ENCODE data around the gene MAT2B.
A peak's percentile ranks its signal among the peaks of the same experiment; 100 is the strongest.

Gene MAT2B

DNA sequence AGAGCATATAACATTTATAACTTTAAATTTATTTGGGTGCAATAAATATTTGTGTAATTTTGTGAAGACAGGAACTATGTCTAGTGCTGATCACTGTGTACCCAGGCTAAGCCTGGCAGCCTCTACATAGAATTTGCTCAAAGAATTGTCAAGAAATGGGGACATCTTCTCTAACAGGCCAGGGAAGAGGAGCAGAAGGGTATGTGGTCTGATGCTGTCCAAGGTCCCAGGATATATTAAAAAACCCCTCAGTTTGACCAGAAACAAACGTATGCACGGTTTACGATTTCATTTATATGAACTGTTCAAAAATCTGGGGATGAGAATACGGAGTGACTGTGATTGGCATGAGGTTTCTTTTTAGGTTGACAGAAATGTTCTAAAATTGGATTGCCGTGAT lies 55.9 kb downstream of the MAT2B start:
- no peak for TF ChIP-seq ZNF274 (IDR thresholded peaks at IDR 0.05; ENCODE audit: low read depth, low read length)
- H3K4me3 ChIP-seq (ENCODE audit: low read length) = no peak overlapping the region

DNA sequence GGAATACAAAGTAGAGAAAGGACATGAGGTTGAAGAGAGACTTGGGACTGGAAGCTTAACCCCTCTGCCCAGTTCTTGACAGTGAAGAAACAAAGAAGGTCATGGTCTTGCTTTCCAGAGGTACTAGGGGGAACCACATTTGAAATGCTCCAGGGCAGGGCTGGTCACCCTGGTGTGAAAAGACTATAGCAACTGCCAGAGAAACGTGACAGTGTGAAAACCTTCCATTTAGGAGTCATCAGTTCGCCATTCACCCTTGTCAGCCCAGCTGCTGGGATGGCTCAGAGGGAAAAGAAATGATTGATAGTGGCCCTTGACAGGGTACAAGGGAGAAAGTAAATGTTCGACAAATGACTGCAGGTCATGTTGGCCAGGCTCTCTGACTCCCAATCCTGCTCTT lies 56.7 kb downstream of the MAT2B start:
- H3K4me3 ChIP-seq (ENCODE audit: low read length) = no peak overlapping the region
- TF ChIP-seq ZNF274 (IDR thresholded peaks at IDR 0.05; ENCODE audit: low read depth, low read length) = no peak

DNA sequence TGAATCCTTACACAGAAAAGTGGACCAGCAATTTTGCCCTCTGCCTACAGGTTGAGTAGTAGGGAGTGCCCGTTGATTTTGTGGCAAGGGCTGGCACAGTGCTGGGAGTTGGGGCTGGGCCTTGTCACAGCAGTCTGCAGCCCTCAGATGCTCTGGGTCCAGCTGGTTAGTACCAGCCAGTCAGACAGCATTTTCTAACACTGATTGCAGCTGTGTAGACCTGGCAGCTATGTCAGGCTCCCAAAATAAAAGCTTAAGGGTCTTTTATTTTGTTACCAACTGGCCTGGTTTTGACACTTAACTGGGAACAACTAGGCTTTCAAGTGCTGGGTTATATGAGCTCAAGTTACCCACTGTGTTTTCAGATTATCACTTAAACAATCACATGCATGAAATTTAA lies 57.7 kb downstream of the MAT2B start:
- H3K4me3 ChIP-seq (ENCODE audit: low read length) = no peak overlapping the region
- TF ChIP-seq ZNF274 (IDR thresholded peaks at IDR 0.05; ENCODE audit: low read depth, low read length) = no peak

DNA sequence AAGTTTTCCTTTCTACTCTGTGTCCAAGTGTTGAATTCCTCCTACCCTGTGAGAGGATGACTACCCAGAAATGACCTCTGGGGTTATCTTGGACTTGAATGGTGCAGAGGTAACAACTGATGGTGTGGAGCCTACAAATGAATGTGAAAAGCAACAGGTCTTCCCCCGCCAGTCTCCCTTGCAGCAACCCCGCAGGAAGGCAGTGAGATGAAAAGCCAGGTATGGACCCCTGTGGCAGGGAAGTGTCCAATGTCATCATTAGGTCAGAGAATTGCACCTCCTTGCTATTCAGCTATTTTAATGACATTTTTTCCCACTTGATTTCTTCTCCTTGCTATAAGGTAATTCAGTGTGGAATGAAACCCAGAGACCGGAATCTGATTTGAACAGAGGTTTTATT lies 58.5 kb downstream of the MAT2B start:
- H3K4me3 ChIP-seq (ENCODE audit: low read length) = no peak overlapping the region
- no peak for TF ChIP-seq ZNF274 (IDR thresholded peaks at IDR 0.05; ENCODE audit: low read depth, low read length)

DNA sequence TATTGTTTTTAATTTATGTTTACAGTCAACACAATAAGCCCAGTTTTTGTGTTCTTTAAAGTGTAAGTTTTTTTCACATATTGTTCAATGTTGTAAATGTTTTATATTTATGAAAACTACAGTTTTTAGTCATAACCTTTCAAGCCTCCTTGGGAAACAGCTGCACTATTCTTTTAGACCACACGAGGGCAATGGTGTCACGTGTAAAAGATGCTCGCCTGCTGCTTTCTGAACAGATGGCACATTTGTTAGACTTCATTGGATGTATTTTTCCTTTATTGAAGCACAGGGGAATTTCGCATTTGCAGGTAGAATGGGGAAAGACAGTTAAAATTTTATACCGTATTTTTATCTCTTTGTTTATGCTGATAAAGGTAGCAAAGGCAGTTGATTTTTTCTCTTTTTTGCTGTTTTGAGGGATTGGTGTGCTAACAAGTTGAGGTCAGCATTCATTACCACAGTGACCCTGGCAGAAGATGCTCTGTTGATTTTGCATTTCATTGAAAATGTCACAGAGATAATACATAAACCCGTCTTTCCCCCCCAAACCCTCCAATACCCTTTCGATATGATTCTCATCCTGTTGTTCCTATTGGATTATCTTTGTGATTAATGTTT lies 59.0 kb downstream of the MAT2B start:
- H3K4me3 ChIP-seq (ENCODE audit: low read length) = no peak overlapping the region
- TF ChIP-seq ZNF274 (IDR thresholded peaks at IDR 0.05; ENCODE audit: low read depth, low read length) = no peak

DNA sequence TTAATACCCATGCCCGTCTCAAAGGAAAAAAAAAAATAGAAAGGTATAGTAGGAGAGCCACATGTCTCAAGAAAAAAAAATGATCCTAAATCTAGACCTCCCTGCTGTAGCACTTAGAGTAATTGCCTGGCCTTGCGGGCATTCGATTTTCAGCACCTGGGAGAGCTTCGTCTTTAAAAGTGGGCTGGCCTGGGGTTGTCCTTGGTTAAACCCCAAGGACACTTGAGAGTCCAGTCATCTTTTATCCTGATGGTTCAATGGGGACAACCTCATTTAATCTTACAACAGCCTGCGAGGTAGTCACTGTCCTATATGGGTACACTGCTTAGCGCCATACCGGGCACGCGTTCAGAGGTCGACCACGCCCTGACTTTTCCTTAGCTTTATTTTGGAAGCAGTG lies 60.1 kb downstream of the MAT2B start:
- TF ChIP-seq ZNF274 (IDR thresholded peaks at IDR 0.05; ENCODE audit: low read depth, low read length) = no peak
- peak overlapping the region; percentile 0; the same call in 1 of the 2 replicates for H3K4me3 ChIP-seq (ENCODE audit: low read length)

DNA sequence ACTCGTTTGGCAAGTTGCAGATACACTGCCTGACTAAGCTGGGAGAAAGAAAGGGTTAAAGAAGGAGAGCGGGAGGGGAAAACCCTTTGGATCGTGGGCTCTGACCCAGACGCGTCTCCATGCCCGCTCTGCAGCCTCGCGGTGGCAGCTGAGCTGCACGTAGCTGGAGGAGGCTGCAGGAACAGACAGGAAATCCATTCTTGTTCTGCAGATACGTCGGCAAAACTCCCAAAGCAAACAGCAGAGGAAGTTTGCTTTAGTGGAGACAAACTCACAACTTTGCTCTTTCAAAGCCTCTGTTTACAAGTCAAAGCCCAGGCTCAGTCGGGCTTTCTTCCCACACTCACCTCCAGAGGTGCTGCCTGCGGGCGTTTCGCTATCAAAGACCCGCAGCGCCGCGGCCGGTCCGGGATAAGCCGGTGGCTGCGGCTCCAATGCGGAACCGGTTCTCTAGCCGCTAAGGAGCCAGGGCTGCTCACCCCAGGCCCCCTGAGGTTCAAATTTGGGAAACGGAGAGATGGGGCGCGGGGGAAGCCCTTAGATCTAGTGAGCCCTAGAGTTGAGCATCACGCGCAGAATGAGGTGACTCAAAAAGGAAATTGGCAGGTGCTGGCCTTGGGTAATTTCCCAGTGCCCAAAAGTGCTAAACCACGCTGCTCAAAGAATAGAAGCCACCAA lies 60.7 kb downstream of the MAT2B start:
- TF ChIP-seq ZNF274 (IDR thresholded peaks at IDR 0.05; ENCODE audit: low read depth, low read length) = no peak
- peak overlapping the region; percentile 0; the same call in 1 of the 2 replicates for H3K4me3 ChIP-seq (ENCODE audit: low read length)

DNA sequence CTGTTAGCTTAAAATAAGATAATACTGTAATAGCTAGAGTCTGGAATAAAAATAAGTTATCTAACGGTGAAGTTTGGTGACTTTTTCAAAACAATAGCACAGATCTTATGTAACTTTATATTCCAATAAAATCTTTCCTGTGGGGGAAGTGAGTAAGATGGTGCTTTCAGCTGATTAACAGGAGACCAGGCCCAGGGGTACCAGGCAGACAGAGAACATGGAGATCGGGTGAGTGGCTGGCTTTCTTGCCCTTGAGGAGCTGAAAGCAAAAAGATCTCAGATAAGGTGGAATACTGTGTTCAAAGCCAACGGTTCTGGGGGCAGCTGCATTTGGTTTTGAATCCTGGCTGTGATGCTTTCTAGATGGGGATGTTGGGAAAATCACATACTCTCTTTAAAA lies 61.3 kb downstream of the MAT2B start:
- TF ChIP-seq ZNF274 (IDR thresholded peaks at IDR 0.05; ENCODE audit: low read depth, low read length) = no peak
- H3K4me3 ChIP-seq (ENCODE audit: low read length) = no peak overlapping the region

DNA sequence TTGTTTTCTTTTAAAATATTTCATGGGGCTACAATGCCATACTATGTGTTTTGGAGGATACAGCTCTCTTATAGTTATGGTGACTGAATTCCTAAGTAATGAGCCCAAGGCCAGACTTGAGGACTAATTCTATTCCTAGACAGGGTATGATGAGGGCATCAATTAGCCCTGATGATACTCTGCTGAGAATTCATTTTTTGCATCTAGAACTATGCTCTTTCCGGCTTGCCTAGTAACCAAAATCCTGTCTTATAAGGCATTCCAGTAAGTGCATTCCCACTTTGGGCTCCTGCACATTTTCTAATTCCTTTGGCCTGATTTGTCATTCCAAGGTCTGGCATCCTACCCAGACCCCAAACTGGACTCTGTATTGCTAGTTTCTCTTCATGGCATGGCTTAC lies 62.4 kb downstream of the MAT2B start:
- no peak for TF ChIP-seq ZNF274 (IDR thresholded peaks at IDR 0.05; ENCODE audit: low read depth, low read length)
- no peak overlapping the region for H3K4me3 ChIP-seq (ENCODE audit: low read length)
